Measurements from ENCODE around the gene PDE8A.

PDE8A gene

GRCh38 chr15:84938726-84939125, 42.9 kb upstream of the PDE8A start:
- Histone ChIP-seq H3K4me3 (ENCODE audit: low read length) (no peak overlapping the region), H3K79me2 (ENCODE audit: low read length) (no peaks in the 10 kb centered on the region), H3F3A (ENCODE audit: insufficient read depth, low read length) (no peaks in the 10 kb centered on the region), H3K9me2 (replicated peaks; ENCODE audit: insufficient read depth, low read length) (no peaks in the 10 kb centered on the region), H3K27me3 (replicated peaks; ENCODE audit: insufficient read depth, low read length) (no peaks in the 10 kb centered on the region), H3K9me3 (replicated peaks; ENCODE audit: insufficient read depth, low read length) (no peaks in the 10 kb centered on the region), H3K4me2 (ENCODE audit: low read depth, low read length) (no peak overlapping the region), H3K27ac (ENCODE audit: low read length) (no peak overlapping the region), H4K20me1 (ENCODE audit: insufficient read depth, low read length) (no peaks in the 10 kb centered on the region), H3K9ac (ENCODE audit: low read length) (no peak overlapping the region), H3K36me3 (replicated peaks; ENCODE audit: insufficient read depth, low read length) (no peaks in the 10 kb centered on the region), H2AFZ (ENCODE audit: low read length) (no peak overlapping the region), H3K4me1 (ENCODE audit: low read length) (no peaks in the 10 kb centered on the region)
- no peak for DNase-seq
- TF ChIP-seq EZH2 (optimal IDR thresholded peaks at IDR 0.05; ENCODE audit: low read depth, low read length) (no peak), EZH2phosphoT487 (IDR thresholded peaks at IDR 0.05; ENCODE audit: low read length) (no peak), CTCF (IDR thresholded peaks at IDR 0.05; ENCODE audit: low read length) (no peak)

- TF ChIP-seq EZH2phosphoT487 (IDR thresholded peaks at IDR 0.05; ENCODE audit: low read length) (no peak), EZH2 (optimal IDR thresholded peaks at IDR 0.05; ENCODE audit: low read depth, low read length) (no peak), CTCF (IDR thresholded peaks at IDR 0.05; ENCODE audit: low read length) (no peak)
- no peaks in the 10 kb centered on the region for H3K9me2 ChIP-seq (replicated peaks; ENCODE audit: insufficient read depth, low read length)
- no peaks in the 10 kb centered on the region for H3K27me3 ChIP-seq (replicated peaks; ENCODE audit: insufficient read depth, low read length)
- H3K9me3 ChIP-seq (replicated peaks; ENCODE audit: insufficient read depth, low read length): no peaks in the 10 kb centered on the region
- no peak for DNase-seq
- H3K36me3 ChIP-seq (replicated peaks; ENCODE audit: insufficient read depth, low read length): no peaks in the 10 kb centered on the region
- no peaks in the 10 kb centered on the region for H3F3A ChIP-seq (ENCODE audit: insufficient read depth, low read length)
- H3K79me2 ChIP-seq (ENCODE audit: low read length): no peaks in the 10 kb centered on the region
- no peaks in the 10 kb centered on the region for H4K20me1 ChIP-seq (ENCODE audit: insufficient read depth, low read length)
- H3K4me1 ChIP-seq (ENCODE audit: low read length): no peaks in the 10 kb centered on the region
- H2AFZ ChIP-seq (ENCODE audit: low read length): no peak overlapping the region
- H3K4me2 ChIP-seq (ENCODE audit: low read depth, low read length): no peak overlapping the region
- H3K27ac ChIP-seq (ENCODE audit: low read length): no peak overlapping the region
- no peak overlapping the region for H3K9ac ChIP-seq (ENCODE audit: low read length)
- no peak overlapping the region for H3K4me3 ChIP-seq (ENCODE audit: low read length)
These were observed 41.3 kb upstream of the PDE8A start for GRCh38 chr15:84940399-84940798.

- no peaks in the 10 kb centered on the region for H3K4me1 ChIP-seq (ENCODE audit: low read length)
- no peak overlapping the region for H3K9ac ChIP-seq (ENCODE audit: low read length)
- no peak overlapping the region for H3K27ac ChIP-seq (ENCODE audit: low read length)
- no peaks in the 10 kb centered on the region for H4K20me1 ChIP-seq (ENCODE audit: insufficient read depth, low read length)
- H3K4me3 ChIP-seq (ENCODE audit: low read length): no peak overlapping the region
- no peaks in the 10 kb centered on the region for H3K9me2 ChIP-seq (replicated peaks; ENCODE audit: insufficient read depth, low read length)
- H3K36me3 ChIP-seq (replicated peaks; ENCODE audit: insufficient read depth, low read length): no peaks in the 10 kb centered on the region
- no peaks in the 10 kb centered on the region for H3F3A ChIP-seq (ENCODE audit: insufficient read depth, low read length)
- no peak for TF ChIP-seq EZH2phosphoT487 (IDR thresholded peaks at IDR 0.05; ENCODE audit: low read length)
- TF ChIP-seq CTCF (IDR thresholded peaks at IDR 0.05; ENCODE audit: low read length): no peak
- TF ChIP-seq EZH2 (optimal IDR thresholded peaks at IDR 0.05; ENCODE audit: low read depth, low read length): no peak
- H3K27me3 ChIP-seq (replicated peaks; ENCODE audit: insufficient read depth, low read length): no peaks in the 10 kb centered on the region
- no peaks in the 10 kb centered on the region for H3K9me3 ChIP-seq (replicated peaks; ENCODE audit: insufficient read depth, low read length)
- no peak for DNase-seq
- no peak overlapping the region for H2AFZ ChIP-seq (ENCODE audit: low read length)
- H3K79me2 ChIP-seq (ENCODE audit: low read length): no peaks in the 10 kb centered on the region
- no peak overlapping the region for H3K4me2 ChIP-seq (ENCODE audit: low read depth, low read length)
These were observed 39.2 kb upstream of the PDE8A start for GRCh38 chr15:84942456-84942855.
